K562 (cell line): ENCODE data around the gene FUT6. TPM values are rescaled to one million over a fixed set of nuclear protein-coding genes. Genes with fewer than 3 reads are reported as not detected.

Experiments used
- ATAC-seq: fragments of 200-7000 bp; cut with Tn5 transposase; 3 replicates; pipeline ENCODE4 v1.9.1; 2020; ENCODE audit warnings: moderate library complexity
- BruUV-seq: library from RNA; stranded (reverse); fragments of 400-500 nt; replicated peaks from 2 replicates; lab custom pipeline; 2021; lab: Mats Ljungman, UMichigan
- CTCF ChIA-PET: fragments of 300-600 bp; formaldehyde crosslinking; extraction: SDS; loops from one replicate; lab custom pipeline; 2021; ENCODE audit warnings: low intra/inter-chr PET ratio; lab: Yijun Ruan, JAX
- POLR2A ChIA-PET: fragments of 300-600, 350-650 bp; sonication (Branson Sonifier 250); formaldehyde crosslinking; extraction: SDS; loops from one replicate; lab custom pipeline; 2021; ENCODE audit warnings: antibody characterized with exemption, inconsistent platforms; lab: Yijun Ruan, JAX
- DNase-seq, 4 experiments: peaks; one replicate each; pipeline versions ENCODE4 v3.0.0 to v3.0.0-alpha.2; 2011 to 2018; ENCODE audit warnings: low spot score in 3 of 4, mixed read lengths in 3 of 4; ENCODE audit errors: extremely low read depth in 1 of 4
- FAIRE-seq: peaks from 2 replicates; lab custom pipeline; 2011; peaks lifted over from hg19 to GRCh38; lab: Jason Lieb, UNC
- H2AFZ ChIP-seq: 2 replicates; pipeline ENCODE4 v1.6.0; 2011; ENCODE audit warnings: low read depth, low read length, control low read depth, inconsistent platforms
- H3K27ac ChIP-seq: fragments of 200-600 bp; 3 replicates; pipeline ENCODE4 v1.8.0; 2011; ENCODE audit warnings: low read depth, mild to moderate bottlenecking, control low read depth, inconsistent platforms, low read length, moderate library complexity, mixed read lengths; ENCODE audit errors: extremely low read depth
- H3K27me3 ChIP-seq, 2 experiments: fragments of 300-600 bp in 1 of 2; 2 replicates in 1 of 2; 3 replicates in 1 of 2; pipeline versions ENCODE4 v1.6.0 to v1.8.0; 2011; ENCODE audit warnings: inconsistent platforms in 2 of 2, low read length in 2 of 2, mild to moderate bottlenecking in 1 of 2, mixed read lengths in 1 of 2, moderate library complexity in 1 of 2; ENCODE audit not compliant: control insufficient read depth in 2 of 2, insufficient read depth in 2 of 2
- H3K36me3 ChIP-seq: fragments of 300-600 bp; 3 replicates; pipeline ENCODE4 v1.8.0; 2011; ENCODE audit warnings: mild to moderate bottlenecking, low read length, inconsistent platforms; ENCODE audit not compliant: control insufficient read depth, insufficient read depth
- H3K4me1 ChIP-seq, 2 experiments: fragments of 200-600 bp in 1 of 2; replicated peaks in 1 of 2; 2 replicates in 1 of 2; 3 replicates in 1 of 2; pipeline versions ENCODE4 v1.5.1 to v1.8.0; 2011; ENCODE audit warnings: inconsistent platforms in 2 of 2, low read length in 2 of 2, mild to moderate bottlenecking in 1 of 2, mixed read lengths in 1 of 2, moderate library complexity in 1 of 2; ENCODE audit not compliant: control insufficient read depth in 2 of 2, insufficient read depth in 2 of 2
- H3K4me2 ChIP-seq: 2 replicates; pipeline ENCODE4 v1.6.1; 2011; ENCODE audit warnings: low read length, control low read depth, inconsistent platforms, mixed read lengths; ENCODE audit not compliant: insufficient read depth
- H3K4me3 ChIP-seq: fragments of 200-600 bp; sonication (generic), shearing (Covaris generic); 2 replicates; pipeline ENCODE4 v1.5.1; 2016; ENCODE audit warnings: control low read depth, inconsistent platforms
- H3K79me2 ChIP-seq: fragments of 200-600 bp; 3 replicates; pipeline ENCODE4 v1.8.0; 2011; ENCODE audit warnings: low read length, inconsistent platforms; ENCODE audit not compliant: control insufficient read depth, insufficient read depth
- H3K9ac ChIP-seq, 2 experiments: 2 replicates each; pipeline versions ENCODE4 v1.6.0 to v1.6.1; 2011; ENCODE audit warnings: low read depth in 2 of 2, low read length in 2 of 2, control low read depth in 1 of 2, inconsistent platforms in 1 of 2, mild to moderate bottlenecking in 1 of 2, mixed read lengths in 1 of 2; ENCODE audit not compliant: insufficient read depth in 1 of 2
- H3K9me1 ChIP-seq: one replicate; pipeline ENCODE4 v1.6.0; 2011; ENCODE audit warnings: inconsistent platforms, mild to moderate bottlenecking, low read length, moderate library complexity; ENCODE audit not compliant: control insufficient read depth, insufficient read depth
- H3K9me3 ChIP-seq: replicated peaks from 2 replicates; pipeline ENCODE4 v1.5.1; 2011; ENCODE audit warnings: low read depth, low read length, inconsistent platforms; ENCODE audit not compliant: control insufficient read depth, insufficient read depth
- H4K20me1 ChIP-seq: replicated peaks from 2 replicates; pipeline ENCODE4 v1.6.1; 2011; ENCODE audit warnings: low read length, inconsistent platforms, mixed read lengths; ENCODE audit not compliant: control insufficient read depth, insufficient read depth
- ATF3 ChIP-seq, 2 experiments: fragments of 450-650 bp in 1 of 2; sonication (generic) in 1 of 2; formaldehyde crosslinking in 1 of 2; IDR thresholded peaks in 1 of 2; conservative IDR thresholded peaks in 1 of 2; 2 replicates each; pipeline versions ENCODE4 v1.6.1 to v1.8.1; 2016 to 2023; ENCODE audit warnings: mild to moderate bottlenecking in 2 of 2, moderate library complexity in 2 of 2, inconsistent platforms in 1 of 2, missing genetic modification reagents in 1 of 2
- HCFC1 ChIP-seq: IDR thresholded peaks from 2 replicates; pipeline ENCODE4 v1.6.1; 2012; ENCODE audit warnings: low read depth, low read length, improper control_type of control experiment
- KLF16 ChIP-seq: IDR thresholded peaks from 2 replicates; pipeline ENCODE4 v1.6.1; 2016; ENCODE audit warnings: antibody characterized with exemption
- NCOR1 ChIP-seq: fragments of 450-650 bp; IDR thresholded peaks from 2 replicates; pipeline ENCODE4 v1.6.1; 2016; ENCODE audit warnings: mild to moderate bottlenecking, moderate library complexity
- POLR2B ChIP-seq: fragments of 450-650 bp; IDR thresholded peaks from 2 replicates; pipeline ENCODE4 v1.6.1; 2018; ENCODE audit warnings: low read depth; ENCODE audit not compliant: partially characterized antibody
- ZNF561 ChIP-seq: fragments of 450-650 bp; formaldehyde crosslinking; conservative IDR thresholded peaks from 2 replicates; pipeline ENCODE4 v1.4.0; 2020; ENCODE audit warnings: mild to moderate bottlenecking, moderate library complexity
- WGBS: fragments of 100-300 bp; shearing (Covaris generic); methylation state at CpG from one replicate; pipeline ENCODE4 v1.1.6; 2016; ENCODE audit warnings: low coverage, mixed read lengths; ENCODE audit not compliant: insufficient coverage; ENCODE audit errors: missing lambda C conversion rate; 5-methylcytosine and 5-hydroxymethylcytosine counted together
- in situ Hi-C: fragments of 300-500 bp; cut with MboI; formaldehyde crosslinking; loops from 4 replicates; pipeline ENCODE4 v1.15.0; 2018; ENCODE audit warnings: inconsistent platforms, mixed read lengths
- intact Hi-C: fragments of 100-400 bp; cut with micrococcal nuclease; formaldehyde crosslinking; loops from 2 replicates; pipeline ENCODE4 v1.14.2; 2022
- polyA plus RNA-seq, 8 experiments: library from polyadenylated mRNA; depleted of rRNA in 4 of 8; stranded (reverse) in 5 of 8; unstranded in 3 of 8; fragments of >200 nt; fragmentation: Nextera tagmentation in 2 of 8; fragmentation: Illumina TruSeq in 1 of 8; extraction: Ambion mirVana in 2 of 8; extraction: Trizol in 1 of 8; gene quantifications; 2 replicates each; pipeline versions ENCODE4 v1.2.1 to v1.2.3, GENCODE V29; 2011 to 2014; ENCODE audit warnings: inconsistent platforms in 1 of 8, missing spikeins in 1 of 8
- total RNA-seq, 7 experiments: library from RNA; depleted of rRNA in 6 of 7; stranded (reverse); fragments of >200 nt in 6 of 7; fragmentation: Illumina TruSeq in 2 of 7; extraction: Trizol in 2 of 7; gene quantifications; 2 replicates each; pipeline versions ENCODE4 v1.2.1 to v1.2.3, GENCODE V29; 2011 to 2021; ENCODE audit warnings: low replicate concordance in 1 of 7
- TF ChIP-seq, protein P1 (sequence below): fragments of 450-650 bp; conservative IDR thresholded peaks from 2 replicates; pipeline ENCODE4 v1.6.1; 2016; ENCODE audit warnings: missing genetic modification characterization, low read depth, mild to moderate bottlenecking, missing compliant biosample characterization, moderate library complexity

FUT6 gene
- total and polyA plus RNA-seq, 9 of the 15 experiments (the other 6 are each of a cell fraction or from before 2014, with no cell fraction given): 0.04 TPM; not detected in 8

- no peak overlapping the region for H3K27ac ChIP-seq
- 0 out of 4 replicates have a peak overlapping the region, but pooled peaks of 1 of the 2 experiments have one; percentile 17 for H3K9ac ChIP-seq
- TF ChIP-seq ZNF561 (CRISPR knock-in tag) (no peak), HCFC1 (no peak), NCOR1 (no peak), ATF3 (IDR thresholded peaks at IDR 0.05) (no peak), ATF3 (CRISPR knock-in tag; conservative IDR thresholded peaks at IDR 0.05) (no peak), POLR2B (no peak), KLF16 (no peak)
- TF ChIP-seq, protein P1, sequence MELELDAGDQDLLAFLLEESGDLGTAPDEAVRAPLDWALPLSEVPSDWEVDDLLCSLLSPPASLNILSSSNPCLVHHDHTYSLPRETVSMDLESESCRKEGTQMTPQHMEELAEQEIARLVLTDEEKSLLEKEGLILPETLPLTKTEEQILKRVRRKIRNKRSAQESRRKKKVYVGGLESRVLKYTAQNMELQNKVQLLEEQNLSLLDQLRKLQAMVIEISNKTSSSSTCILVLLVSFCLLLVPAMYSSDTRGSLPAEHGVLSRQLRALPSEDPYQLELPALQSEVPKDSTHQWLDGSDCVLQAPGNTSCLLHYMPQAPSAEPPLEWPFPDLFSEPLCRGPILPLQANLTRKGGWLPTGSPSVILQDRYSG: no peak
- no peaks in the 10 kb centered on the region for H3K9me1 ChIP-seq
- intact Hi-C loops: no loop called here
- no peaks in the 10 kb centered on the region for H3K79me2 ChIP-seq
- H3K4me3 ChIP-seq: no peak overlapping the region
- no peaks in the 10 kb centered on the region for H4K20me1 ChIP-seq
- peaks cover 0 to 4% of the 10 kb centered on the region in 2 experiments; a peak in 2 of 5 replicates for H3K4me1 ChIP-seq
- in situ Hi-C loops: no loop called here
- ATAC-seq (peak; percentile 31; the same call in 1 of the 3 replicates), FAIRE-seq (no peak), DNase-seq (no peak)
- H3K4me2 ChIP-seq: no peak overlapping the region
- no TSS peak for BruUV-seq
- no peaks in the 10 kb centered on the region for H3K36me3 ChIP-seq
- no peaks in the 10 kb centered on the region for H3K27me3 ChIP-seq
- WGBS: 36% methylated on average over 10 of the region's 11 CpGs
- CTCF ChIA-PET: no interaction called here
- no peaks in the 10 kb centered on the region for H3K9me3 ChIP-seq
- H2AFZ ChIP-seq: no peak overlapping the region
- POLR2A ChIA-PET: no interaction called here
These were observed 24.7 kb downstream of the FUT6 start for GRCh38 chr19:5814852-5815246.
